ENCODE data around the gene DOCK1.

The DOCK1 gene

GRCh38 chr10:127039435-127039834, 134.2 kb downstream of the DOCK1 start:
- no peak overlapping the region for H3K4me3 Mint-ChIP-seq
- no peak for DNase-seq
- H3K27ac Mint-ChIP-seq, result no peak overlapping the region
- no peak for TF ChIP-seq CTCF (IDR thresholded peaks at IDR 0.05)
- peaks cover 5% of the 10 kb centered on the region for H3K4me1 Mint-ChIP-seq
- no peaks in the 10 kb centered on the region for H3K27me3 Mint-ChIP-seq (ENCODE audit: low read depth, poor library complexity)
- no peaks in the 10 kb centered on the region for H3K9me3 Mint-ChIP-seq
- H3K36me3 Mint-ChIP-seq (ENCODE audit: low read depth), result peaks cover 76% of the 10 kb centered on the region

- Mint-ChIP-seq H3K27ac (no peak overlapping the region), H3K27me3 (ENCODE audit: low read depth, poor library complexity) (no peaks in the 10 kb centered on the region), H3K9me3 (no peaks in the 10 kb centered on the region), H3K36me3 (ENCODE audit: low read depth) (peaks cover 76% of the 10 kb centered on the region), H3K4me3 (no peak overlapping the region), H3K4me1 (peaks cover 5% of the 10 kb centered on the region)
- DNase-seq, result no peak
- no peak for TF ChIP-seq CTCF (IDR thresholded peaks at IDR 0.05)
Observed at GRCh38 chr10:127040756-127041155, 135.5 kb downstream of the DOCK1 start.

- TF ChIP-seq CTCF (IDR thresholded peaks at IDR 0.05), result no peak
- DNase-seq, result no peak
- H3K36me3 Mint-ChIP-seq (ENCODE audit: low read depth), result peaks cover 74% of the 10 kb centered on the region
- H3K4me1 Mint-ChIP-seq, result peaks cover 5% of the 10 kb centered on the region
- peak overlapping the region; percentile 56 for H3K27ac Mint-ChIP-seq
- no peaks in the 10 kb centered on the region for H3K27me3 Mint-ChIP-seq (ENCODE audit: low read depth, poor library complexity)
- H3K4me3 Mint-ChIP-seq, result no peak overlapping the region
- H3K9me3 Mint-ChIP-seq, result no peaks in the 10 kb centered on the region
Observed at GRCh38 chr10:127041552-127041951, 136.3 kb downstream of the DOCK1 start.

GRCh38 chr10:127043301-127043700, 138.1 kb downstream of the DOCK1 start:
- TF ChIP-seq CTCF (IDR thresholded peaks at IDR 0.05), result no peak
- Mint-ChIP-seq H3K4me3 (no peak overlapping the region), H3K27ac (no peak overlapping the region), H3K27me3 (ENCODE audit: low read depth, poor library complexity) (no peaks in the 10 kb centered on the region), H3K9me3 (no peaks in the 10 kb centered on the region), H3K4me1 (peaks cover 2% of the 10 kb centered on the region), H3K36me3 (ENCODE audit: low read depth) (peaks cover 66% of the 10 kb centered on the region)
- no peak for DNase-seq

GRCh38 chr10:127044186-127044585, 139.0 kb downstream of the DOCK1 start:
- Mint-ChIP-seq H3K9me3 (no peaks in the 10 kb centered on the region), H3K4me1 (no peaks in the 10 kb centered on the region), H3K36me3 (ENCODE audit: low read depth) (peaks cover 57% of the 10 kb centered on the region), H3K4me3 (no peak overlapping the region), H3K27me3 (ENCODE audit: low read depth, poor library complexity) (no peaks in the 10 kb centered on the region), H3K27ac (no peak overlapping the region)
- TF ChIP-seq CTCF (IDR thresholded peaks at IDR 0.05), result no peak
- DNase-seq, result no peak

GRCh38 chr10:127046975-127047877, 142.0 kb downstream of the DOCK1 start:
- H3K9me3 Mint-ChIP-seq, result no peaks in the 10 kb centered on the region
- no peaks in the 10 kb centered on the region for H3K4me1 Mint-ChIP-seq
- H3K4me3 Mint-ChIP-seq, result no peak overlapping the region
- no peak for DNase-seq
- peaks cover 31% of the 10 kb centered on the region for H3K36me3 Mint-ChIP-seq (ENCODE audit: low read depth)
- TF ChIP-seq CTCF (IDR thresholded peaks at IDR 0.05), result no peak
- H3K27ac Mint-ChIP-seq, result peak overlapping the region; percentile 21
- no peaks in the 10 kb centered on the region for H3K27me3 Mint-ChIP-seq (ENCODE audit: low read depth, poor library complexity)

All from nephron progenitor cell (in vitro differentiated cells).